ENCODE data around the gene ANKS3.

ANKS3 gene

GRCh38 chr16:4693296-4693955 lies 40.6 kb downstream of the ANKS3 start, which contains the start of gene NUDT16L1:
Gene NUDT16L1, plus strand, starts transcription at chr16:4693562. Its CDS starts 165 bp downstream, at chr16:4693727.
- Histone ChIP-seq H3K4me3 (ENCODE audit: low read depth, low read length) (peak within 1 kb of the TSS; percentile 87), H3K4me1 (ENCODE audit: control insufficient read depth, insufficient read depth, low read length) (no peaks in the 10 kb centered on the region), H3K9me3 (ENCODE audit: control insufficient read depth, insufficient read depth, low read length) (no peaks in the 10 kb centered on the region), H3K9ac (ENCODE audit: low read depth, low read length) (peak within 1 kb of the TSS; percentile 75), H3K27ac (ENCODE audit: low read depth, low read length) (peak within 1 kb of the TSS; percentile 81), H3K27me3 (ENCODE audit: control insufficient read depth, insufficient read depth, low read length) (no peaks in the 10 kb centered on the region), H3K36me3 (ENCODE audit: control insufficient read depth, insufficient read depth, low read length) (peaks cover 36% of the 10 kb centered on the region)

DNA sequence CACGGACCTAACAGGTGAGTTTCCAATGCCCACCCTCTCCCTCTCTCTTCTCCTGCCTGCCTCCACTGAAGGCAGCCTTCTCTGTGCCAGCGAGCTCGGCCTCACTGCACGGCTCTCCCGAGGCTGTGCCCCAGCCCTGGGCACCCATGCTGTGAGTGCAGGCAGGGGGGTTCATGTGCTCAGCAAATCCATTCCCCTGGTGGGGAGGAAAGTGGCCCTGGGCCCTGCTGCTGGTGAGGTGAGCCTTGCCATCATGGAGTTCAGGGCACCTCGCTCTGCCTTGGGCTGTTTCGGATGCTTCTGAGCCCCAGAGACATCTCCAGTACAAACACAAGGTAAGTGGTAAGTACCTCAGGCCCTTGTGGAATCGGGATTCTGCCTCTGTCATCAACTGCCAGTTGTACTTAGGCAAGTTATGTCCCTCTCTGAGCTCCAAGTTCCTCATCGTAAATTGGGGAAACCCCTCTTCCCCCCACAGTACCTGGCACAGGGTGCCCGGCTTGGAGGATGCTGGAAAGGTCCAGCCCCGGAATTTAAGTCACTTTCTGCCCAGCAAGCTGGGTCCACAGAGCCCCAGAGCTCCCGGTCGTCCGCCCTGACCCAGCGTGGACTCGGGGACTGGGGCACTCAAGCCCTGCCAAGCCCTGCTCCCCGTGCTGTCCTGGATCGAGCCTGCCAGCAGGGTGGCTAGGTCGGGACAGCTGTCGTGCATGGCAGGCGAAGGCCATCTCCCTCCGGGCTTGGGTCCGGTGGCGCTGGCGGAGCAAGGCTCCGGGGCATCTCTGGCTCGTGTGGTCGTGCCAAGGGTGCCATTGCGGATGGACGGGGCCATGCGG lies 41.4 kb downstream of the ANKS3 start:
- Histone ChIP-seq H3K4me1 (ENCODE audit: control insufficient read depth, insufficient read depth, low read length) (no peaks in the 10 kb centered on the region), H3K36me3 (ENCODE audit: control insufficient read depth, insufficient read depth, low read length) (peaks cover 34% of the 10 kb centered on the region), H3K9me3 (ENCODE audit: control insufficient read depth, insufficient read depth, low read length) (no peaks in the 10 kb centered on the region), H3K27me3 (ENCODE audit: control insufficient read depth, insufficient read depth, low read length) (no peaks in the 10 kb centered on the region), H3K4me3 (ENCODE audit: low read depth, low read length) (peak overlapping the region; percentile 87), H3K27ac (ENCODE audit: low read depth, low read length) (peak overlapping the region; percentile 36), H3K9ac (ENCODE audit: low read depth, low read length) (peak overlapping the region; percentile 49; the same call in 1 of the 2 replicates)

DNA sequence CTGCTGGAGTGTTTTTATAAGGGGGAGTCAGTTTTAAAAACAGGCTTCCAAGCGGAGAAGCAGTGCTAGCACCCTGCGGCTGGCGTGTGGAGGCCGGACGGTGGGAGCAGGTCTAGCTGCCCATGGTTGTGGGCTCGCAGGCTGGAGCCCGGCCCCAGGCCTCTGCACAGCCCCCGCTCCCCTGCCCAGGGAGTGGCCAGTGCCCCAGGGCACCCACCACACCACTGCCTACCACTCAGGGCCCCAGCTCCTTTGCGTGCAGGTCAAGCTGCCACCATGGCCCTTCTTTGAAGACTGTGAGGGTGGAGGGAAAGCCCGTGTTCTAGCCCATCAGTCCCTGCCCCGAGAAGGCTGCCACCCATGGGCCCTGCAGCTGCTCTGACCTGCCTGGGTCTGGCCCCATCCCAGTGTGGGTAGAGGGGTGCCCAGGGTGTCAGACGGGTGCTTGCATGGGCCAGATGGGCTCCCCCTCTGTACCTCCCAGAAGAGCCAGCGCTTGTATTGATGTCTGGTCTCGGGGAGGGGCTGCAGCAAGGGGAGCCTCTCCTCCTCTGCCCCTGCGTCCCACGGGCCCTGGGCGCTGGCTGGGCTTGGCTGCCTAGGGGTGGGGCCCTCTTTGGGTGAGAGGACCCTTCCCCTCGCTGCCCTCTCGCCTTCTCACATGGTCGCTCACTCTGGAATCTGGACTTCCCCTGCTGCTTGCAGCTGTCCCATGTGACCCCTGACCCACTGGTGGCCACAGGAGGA lies 42.2 kb downstream of the ANKS3 start:
- H3K9me3 ChIP-seq (ENCODE audit: control insufficient read depth, insufficient read depth, low read length), result no peaks in the 10 kb centered on the region
- no peak overlapping the region for H3K4me3 ChIP-seq (ENCODE audit: low read depth, low read length)
- no peak overlapping the region for H3K9ac ChIP-seq (ENCODE audit: low read depth, low read length)
- H3K4me1 ChIP-seq (ENCODE audit: control insufficient read depth, insufficient read depth, low read length), result no peaks in the 10 kb centered on the region
- peaks cover 28% of the 10 kb centered on the region for H3K36me3 ChIP-seq (ENCODE audit: control insufficient read depth, insufficient read depth, low read length)
- no peak overlapping the region for H3K27ac ChIP-seq (ENCODE audit: low read depth, low read length)
- no peaks in the 10 kb centered on the region for H3K27me3 ChIP-seq (ENCODE audit: control insufficient read depth, insufficient read depth, low read length)

DNA sequence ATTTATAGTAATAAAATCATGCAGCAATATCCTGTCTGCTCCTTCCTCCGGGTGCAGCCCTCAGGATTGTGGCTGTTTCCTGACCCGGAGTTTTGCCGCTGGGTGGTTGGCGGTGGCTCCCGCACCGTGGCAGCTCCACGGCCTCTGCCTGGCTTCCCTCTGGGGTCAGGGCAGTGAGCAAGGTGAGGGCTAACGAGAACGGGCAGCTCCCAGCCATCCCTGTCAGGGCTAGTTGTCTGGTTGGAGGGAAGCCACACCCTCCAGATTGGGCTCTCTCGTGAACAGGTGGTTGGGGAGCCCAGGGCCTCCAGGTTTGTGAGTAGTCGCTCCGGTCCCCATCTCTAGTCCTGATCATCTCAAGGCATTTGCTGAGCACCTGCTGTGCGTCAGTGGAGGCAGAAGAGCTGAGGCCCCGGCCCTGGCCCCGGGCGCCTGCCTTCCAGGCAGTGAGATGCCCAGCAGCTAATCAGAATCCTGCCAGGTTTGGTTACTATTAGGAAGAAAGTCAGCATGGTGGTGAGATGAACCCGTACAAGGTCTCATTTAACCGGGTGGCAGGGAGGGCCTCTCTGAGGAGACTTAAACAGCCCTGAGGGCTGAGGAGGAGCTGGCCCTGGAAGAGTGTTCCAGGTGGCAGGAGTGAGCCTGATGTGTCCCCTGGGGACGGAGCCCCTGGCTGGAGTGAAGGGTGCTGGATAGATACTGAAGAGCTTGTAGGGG lies 43.0 kb downstream of the ANKS3 start:
- Histone ChIP-seq H3K4me1 (ENCODE audit: control insufficient read depth, insufficient read depth, low read length) (no peaks in the 10 kb centered on the region), H3K9ac (ENCODE audit: low read depth, low read length) (no peak overlapping the region), H3K27me3 (ENCODE audit: control insufficient read depth, insufficient read depth, low read length) (no peaks in the 10 kb centered on the region), H3K4me3 (ENCODE audit: low read depth, low read length) (no peak overlapping the region), H3K27ac (ENCODE audit: low read depth, low read length) (no peak overlapping the region), H3K36me3 (ENCODE audit: control insufficient read depth, insufficient read depth, low read length) (peaks cover 26% of the 10 kb centered on the region), H3K9me3 (ENCODE audit: control insufficient read depth, insufficient read depth, low read length) (no peaks in the 10 kb centered on the region)

DNA sequence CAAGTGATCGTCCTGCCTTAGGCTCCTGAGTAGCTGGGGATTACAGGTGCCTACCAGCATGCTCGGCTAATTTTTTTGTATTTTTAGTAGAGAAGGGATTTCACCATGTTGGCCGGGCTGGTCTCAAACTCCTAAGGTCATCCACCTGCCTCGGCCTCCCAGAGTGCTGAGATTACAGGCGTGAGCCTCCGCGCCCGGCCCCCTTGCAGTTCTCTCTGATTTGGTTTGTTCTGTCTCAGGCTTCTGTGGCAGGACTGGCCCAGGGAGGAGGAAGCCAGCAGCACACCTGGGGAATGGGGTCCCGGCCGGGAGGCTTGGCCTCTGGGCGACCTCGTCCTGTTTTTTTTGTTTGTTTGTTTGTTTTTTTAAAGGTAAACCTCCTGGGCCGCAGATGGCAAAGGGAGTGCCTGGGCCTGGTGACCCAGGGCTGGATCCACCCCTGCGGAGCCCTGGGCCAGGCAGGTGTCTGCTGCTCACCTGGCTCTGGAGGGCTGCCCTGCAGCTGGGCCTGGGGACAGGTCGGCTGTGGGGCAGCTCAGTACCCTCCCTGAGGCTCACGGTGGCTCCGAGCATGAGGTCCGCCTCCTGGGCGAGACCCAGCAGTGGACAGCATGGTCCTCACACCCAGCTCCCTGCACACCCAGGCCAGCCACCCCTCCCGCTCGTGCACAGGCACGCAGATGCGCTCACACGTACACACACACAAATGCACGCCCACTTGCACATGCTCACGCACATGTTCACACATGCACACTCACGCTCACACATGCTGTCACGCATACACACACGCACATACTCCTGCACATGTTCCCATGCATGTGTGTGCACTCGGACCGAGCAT lies 44.0 kb downstream of the ANKS3 start:
- Histone ChIP-seq H3K4me1 (ENCODE audit: control insufficient read depth, insufficient read depth, low read length) (no peaks in the 10 kb centered on the region), H3K27ac (ENCODE audit: low read depth, low read length) (no peak overlapping the region), H3K36me3 (ENCODE audit: control insufficient read depth, insufficient read depth, low read length) (peaks cover 18% of the 10 kb centered on the region), H3K9ac (ENCODE audit: low read depth, low read length) (no peak overlapping the region), H3K9me3 (ENCODE audit: control insufficient read depth, insufficient read depth, low read length) (no peaks in the 10 kb centered on the region), H3K27me3 (ENCODE audit: control insufficient read depth, insufficient read depth, low read length) (no peaks in the 10 kb centered on the region), H3K4me3 (ENCODE audit: low read depth, low read length) (no peak overlapping the region)

DNA sequence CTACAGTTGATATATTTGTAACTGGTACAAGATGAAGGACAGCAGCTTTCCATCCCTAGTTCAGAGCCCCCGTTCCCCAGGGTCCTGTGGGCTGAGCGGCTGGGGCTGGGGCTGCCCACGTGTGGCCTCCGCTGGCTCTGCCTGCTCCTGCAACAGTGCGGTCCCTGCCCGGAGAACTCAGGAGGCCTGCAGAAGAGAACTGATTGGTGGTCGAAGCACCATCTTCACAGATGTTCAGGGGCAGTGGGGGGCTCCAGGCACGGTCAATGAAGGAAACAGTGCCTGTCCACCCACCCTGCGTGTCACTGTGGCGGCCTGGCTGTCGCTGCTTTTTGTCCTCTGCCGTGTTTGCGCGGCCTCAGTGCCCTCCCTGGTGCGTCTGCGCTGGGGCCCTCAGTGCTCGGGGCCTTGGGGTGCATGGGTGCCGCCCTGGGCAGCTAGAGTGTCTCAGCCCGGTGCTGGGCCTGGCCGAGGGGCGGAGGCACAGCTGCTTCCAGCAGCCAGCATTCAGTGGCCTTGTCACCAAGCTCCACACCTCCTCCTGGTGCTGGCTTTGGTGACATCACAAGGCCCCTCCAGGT lies 44.9 kb downstream of the ANKS3 start:
- no peak overlapping the region for H3K27ac ChIP-seq (ENCODE audit: low read depth, low read length)
- no peaks in the 10 kb centered on the region for H3K27me3 ChIP-seq (ENCODE audit: control insufficient read depth, insufficient read depth, low read length)
- no peaks in the 10 kb centered on the region for H3K9me3 ChIP-seq (ENCODE audit: control insufficient read depth, insufficient read depth, low read length)
- H3K36me3 ChIP-seq (ENCODE audit: control insufficient read depth, insufficient read depth, low read length), result peaks cover 24% of the 10 kb centered on the region
- H3K4me1 ChIP-seq (ENCODE audit: control insufficient read depth, insufficient read depth, low read length), result no peaks in the 10 kb centered on the region
- no peak overlapping the region for H3K4me3 ChIP-seq (ENCODE audit: low read depth, low read length)
- H3K9ac ChIP-seq (ENCODE audit: low read depth, low read length), result no peak overlapping the region

DNA sequence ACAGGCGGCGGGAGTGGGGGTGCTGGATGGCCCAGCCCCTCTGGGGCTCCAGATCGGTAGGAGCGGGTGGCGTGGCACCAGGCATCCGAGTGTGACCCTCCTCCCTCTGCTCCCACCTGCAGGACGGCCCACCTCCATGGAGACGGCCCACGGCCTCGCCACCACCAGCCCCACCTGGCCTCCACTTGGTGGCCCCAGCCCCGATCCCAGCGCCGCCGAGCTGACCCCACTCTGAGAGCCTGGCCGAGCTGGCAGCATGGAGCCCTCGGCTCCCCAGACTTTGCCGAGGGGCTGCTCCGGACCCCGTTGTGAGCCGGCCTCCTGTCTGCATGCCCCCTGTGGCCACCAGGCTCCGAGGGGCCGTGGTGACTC lies 45.4 kb downstream of the ANKS3 start:
- H3K27ac ChIP-seq (ENCODE audit: low read depth, low read length), result no peak overlapping the region
- no peaks in the 10 kb centered on the region for H3K27me3 ChIP-seq (ENCODE audit: control insufficient read depth, insufficient read depth, low read length)
- peaks cover 28% of the 10 kb centered on the region for H3K36me3 ChIP-seq (ENCODE audit: control insufficient read depth, insufficient read depth, low read length)
- H3K9ac ChIP-seq (ENCODE audit: low read depth, low read length), result no peak overlapping the region
- H3K4me3 ChIP-seq (ENCODE audit: low read depth, low read length), result no peak overlapping the region
- no peaks in the 10 kb centered on the region for H3K9me3 ChIP-seq (ENCODE audit: control insufficient read depth, insufficient read depth, low read length)
- H3K4me1 ChIP-seq (ENCODE audit: control insufficient read depth, insufficient read depth, low read length), result no peaks in the 10 kb centered on the region

GRCh38 chr16:4687946-4688673 lies 46.0 kb downstream of the ANKS3 start:
- no peaks in the 10 kb centered on the region for H3K4me1 ChIP-seq (ENCODE audit: control insufficient read depth, insufficient read depth, low read length)
- H3K27me3 ChIP-seq (ENCODE audit: control insufficient read depth, insufficient read depth, low read length), result no peaks in the 10 kb centered on the region
- no peaks in the 10 kb centered on the region for H3K9me3 ChIP-seq (ENCODE audit: control insufficient read depth, insufficient read depth, low read length)
- peaks cover 33% of the 10 kb centered on the region for H3K36me3 ChIP-seq (ENCODE audit: control insufficient read depth, insufficient read depth, low read length)
- H3K4me3 ChIP-seq (ENCODE audit: low read depth, low read length), result no peak overlapping the region
- H3K9ac ChIP-seq (ENCODE audit: low read depth, low read length), result no peak overlapping the region
- no peak overlapping the region for H3K27ac ChIP-seq (ENCODE audit: low read depth, low read length)

DNA sequence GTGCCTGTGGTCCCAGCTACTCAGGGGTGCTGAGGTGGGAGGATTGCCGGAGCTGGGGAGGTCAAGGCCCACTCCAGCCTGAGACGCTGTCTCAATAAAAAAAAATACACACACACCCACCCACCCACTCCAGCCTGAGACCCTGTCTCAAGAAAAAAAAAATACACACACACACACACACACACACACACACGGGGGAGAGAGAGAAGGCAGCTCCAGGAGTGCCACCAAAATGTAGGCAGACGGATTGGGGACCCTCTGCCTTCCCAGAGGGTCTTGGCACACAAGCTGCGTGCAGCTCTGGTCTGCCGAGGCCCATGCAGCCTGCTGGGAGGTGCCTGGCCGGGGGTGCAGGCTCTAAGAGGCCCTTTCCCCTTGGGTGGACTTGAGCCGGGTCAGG lies 46.7 kb downstream of the ANKS3 start:
- Histone ChIP-seq H3K36me3 (ENCODE audit: control insufficient read depth, insufficient read depth, low read length) (peaks cover 34% of the 10 kb centered on the region), H3K27me3 (ENCODE audit: control insufficient read depth, insufficient read depth, low read length) (no peaks in the 10 kb centered on the region), H3K4me3 (ENCODE audit: low read depth, low read length) (no peak overlapping the region), H3K9ac (ENCODE audit: low read depth, low read length) (no peak overlapping the region), H3K27ac (ENCODE audit: low read depth, low read length) (no peak overlapping the region), H3K4me1 (ENCODE audit: control insufficient read depth, insufficient read depth, low read length) (no peaks in the 10 kb centered on the region), H3K9me3 (ENCODE audit: control insufficient read depth, insufficient read depth, low read length) (no peaks in the 10 kb centered on the region)
